PC-3 (cell line): ENCODE data around the gene C1orf116. TPM values are rescaled to one million over a fixed set of nuclear protein-coding genes. Genes with fewer than 3 reads are reported as not detected.
"Not testable (repeated sequence)": the region's sequence is repeated elsewhere in the genome, so short reads cannot be mapped to it uniquely, and the experiment has no call there.

ENCODE experiments used
- ATAC-seq: fragments of 200-7000 bp; cut with Tn5 transposase; 2 replicates; pipeline ENCODE4 v1.9.1; 2020; ENCODE audit warnings: mild to moderate bottlenecking, moderate library complexity
- BruUV-seq: library from RNA; stranded (reverse); fragments of 400-500 nt; replicated peaks from 2 replicates; lab custom pipeline; 2021; lab: Mats Ljungman, UMichigan
- CTCF ChIA-PET: fragments of 300-600 bp; sonication (Branson Sonifier 250); formaldehyde crosslinking; loops from one replicate; lab custom pipeline; 2022; ENCODE audit warnings: antibody characterized with exemption; lab: Charles Lee
- POLR2A ChIA-PET: fragments of 300-600 bp; sonication (Branson Sonifier 250); formaldehyde crosslinking; loops from one replicate; lab custom pipeline; 2022; ENCODE audit warnings: antibody characterized with exemption; ENCODE audit not compliant: unreplicated experiment; lab: Charles Lee
- DNase-seq: peaks from one replicate; pipeline ENCODE4 v3.0.0-alpha.2; 2015
- H2AFZ ChIP-seq: fragments of 300-600 bp; sonication (generic); 2 replicates; pipeline ENCODE4 v1.6.0; 2016; ENCODE audit warnings: antibody characterized with exemption, low read length
- H3F3A ChIP-seq: fragments of 300-600 bp; sonication (generic); one replicate; pipeline ENCODE4 v1.6.0; 2017; ENCODE audit warnings: antibody characterized with exemption, low read length, control low read depth, mild to moderate bottlenecking; ENCODE audit not compliant: unreplicated experiment
- H3K27ac ChIP-seq: fragments of 300-600 bp; sonication (generic); 2 replicates; pipeline ENCODE4 v1.5.1; 2016; ENCODE audit warnings: mild to moderate bottlenecking, low read length
- H3K27me3 ChIP-seq: fragments of 300-600 bp; sonication (generic); 2 replicates; pipeline ENCODE4 v1.6.1; 2016; ENCODE audit warnings: low read length, mixed read lengths
- H3K36me3 ChIP-seq: fragments of 300-600 bp; sonication (generic); 2 replicates; pipeline ENCODE4 v1.6.1; 2016; ENCODE audit warnings: low read depth, mixed run types, low read length, mixed read lengths
- H3K4me1 ChIP-seq: fragments of 300-600 bp; sonication (generic); 2 replicates; pipeline ENCODE4 v1.5.1; 2016; ENCODE audit warnings: low read length; ENCODE audit not compliant: insufficient read depth
- H3K4me2 ChIP-seq: fragments of 300-600 bp; sonication (generic); 2 replicates; pipeline ENCODE4 v1.6.0; 2016; ENCODE audit warnings: low read length
- H3K4me3 ChIP-seq: fragments of 300-600 bp; sonication (generic); 2 replicates; pipeline ENCODE4 v1.5.1; 2016; ENCODE audit warnings: mild to moderate bottlenecking, low read length, mixed read lengths
- H3K79me2 ChIP-seq: fragments of 300-600 bp; sonication (generic); 2 replicates; pipeline ENCODE4 v1.6.1; 2017; ENCODE audit warnings: low read length, mixed read lengths
- H3K9ac ChIP-seq: fragments of 300-600 bp; sonication (generic); 2 replicates; pipeline ENCODE4 v1.6.0; 2016; ENCODE audit warnings: mild to moderate bottlenecking, low read length
- H3K9me2 ChIP-seq: fragments of 300-600 bp; sonication (generic); replicated peaks from 2 replicates; pipeline ENCODE4 v1.6.1; 2016; ENCODE audit warnings: mixed run types, low read length, mixed read lengths
- H3K9me3 ChIP-seq: fragments of 300-600 bp; sonication (generic); 2 replicates; pipeline ENCODE4 v1.6.1; 2016; ENCODE audit warnings: low read length, mixed read lengths
- H4K20me1 ChIP-seq: fragments of 300-600 bp; sonication (generic); 2 replicates; pipeline ENCODE4 v1.6.1; 2016; ENCODE audit warnings: low read length, mixed read lengths
- CTCF ChIP-seq: fragments of 300-600 bp; sonication (generic); conservative IDR thresholded peaks from 2 replicates; pipeline ENCODE4 v1.5.1; 2017; ENCODE audit warnings: antibody characterized with exemption, low read depth, mild to moderate bottlenecking, low read length
- EZH2 ChIP-seq: fragments of 300-600 bp; sonication (generic); IDR thresholded peaks from one replicate; pipeline ENCODE4 v1.6.1; 2017; ENCODE audit warnings: antibody characterized with exemption, mild to moderate bottlenecking, low read length; ENCODE audit not compliant: unreplicated experiment
- EZH2phosphoT487 ChIP-seq: fragments of 300-600 bp; sonication (generic); IDR thresholded peaks from 2 replicates; pipeline ENCODE4 v1.6.1; 2018; ENCODE audit warnings: mild to moderate bottlenecking, antibody characterized with exemption, low read length, borderline replicate concordance
- intact Hi-C: fragments of 100-400 bp; cut with micrococcal nuclease; formaldehyde crosslinking; loops from 2 replicates; pipeline ENCODE4 v1.9.0; 2023
- total RNA-seq: library from RNA; depleted of rRNA; stranded (reverse); fragments of >200 nt; gene quantifications from 2 replicates; pipeline ENCODE4 v1.2.3, GENCODE V29; 2014

The C1orf116 gene
- total RNA-seq, 1 experiment from 2014 or later: 34.9 TPM

DNA sequence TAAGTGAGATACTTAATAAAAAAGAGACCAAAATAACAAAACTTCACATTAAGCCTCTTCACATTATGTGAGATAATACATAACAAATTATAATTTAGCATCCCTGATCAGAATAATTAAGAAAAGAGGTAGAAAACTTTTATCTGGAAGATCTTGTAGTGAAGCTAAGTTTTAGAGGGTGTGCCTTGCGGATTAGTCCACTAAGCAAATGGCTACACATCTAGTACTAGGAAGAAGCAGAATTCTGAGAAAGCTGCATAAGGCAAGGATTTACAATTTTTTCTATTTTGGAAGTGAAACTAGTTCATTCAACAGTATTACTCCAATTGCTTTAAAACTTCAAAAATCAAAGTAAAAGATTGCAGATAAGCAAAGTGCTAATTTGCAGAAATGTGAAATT, 14.9 kb upstream of the C1orf116 start:
- peak overlapping the region; percentile 89 for H3K4me2 ChIP-seq
- BruUV-seq: no TSS peak
- no peaks in the 10 kb centered on the region for H3K9me2 ChIP-seq
- H3K79me2 ChIP-seq: peaks cover 93% of the 10 kb centered on the region
- DNase-seq (peak; percentile 25), ATAC-seq (no peak)
- H3K27me3 ChIP-seq: no peaks in the 10 kb centered on the region
- H3K36me3 ChIP-seq: peaks cover 71% of the 10 kb centered on the region
- H4K20me1 ChIP-seq: peaks cover 64% of the 10 kb centered on the region
- ChIA-PET CTCF (interaction anchor here (0.7 to 1.5 kb wide), 5 partner anchors 11 to 114 kb away, joined by 3 to 5 read pairs (median 3); no protein-coding TSS in a partner anchor), POLR2A (interaction anchor here (0.5 to 2.2 kb wide), 6 partner anchors 9 to 26 kb away, joined by 3 to 12 read pairs (median 4); partner anchors contain the start of gene C1orf116)
- no peaks in the 10 kb centered on the region for H3K9me3 ChIP-seq
- H3F3A ChIP-seq: peaks cover 28% of the 10 kb centered on the region
- no peak for TF ChIP-seq CTCF
- no peak for TF ChIP-seq EZH2phosphoT487
- no peak for TF ChIP-seq EZH2
- peak overlapping the region; percentile 95 for H3K9ac ChIP-seq
- peak overlapping the region; percentile 78 for H3K4me3 ChIP-seq
- H3K4me1 ChIP-seq: peaks cover 67% of the 10 kb centered on the region
- H2AFZ ChIP-seq: no peak overlapping the region
- intact Hi-C loops: no loop called here
- H3K27ac ChIP-seq: 0 out of 2 replicates have a peak overlapping the region, but pooled peaks have one; percentile 0

- ChIA-PET POLR2A (interaction anchor here (1.2 kb wide), 1 partner anchor 20 kb away, joined by 3 read pairs; no protein-coding TSS in a partner anchor), CTCF (no interaction called here)
- Histone ChIP-seq H3K36me3 (peaks cover 71% of the 10 kb centered on the region), H3K79me2 (peaks cover 80% of the 10 kb centered on the region), H3K9ac (no peak overlapping the region), H3K27ac (no peak overlapping the region), H4K20me1 (peaks cover 64% of the 10 kb centered on the region), H2AFZ (no peak overlapping the region), H3K9me2 (no peaks in the 10 kb centered on the region), H3K27me3 (no peaks in the 10 kb centered on the region), H3K4me2 (peak overlapping the region; percentile 89), H3K4me3 (peak overlapping the region; percentile 78), H3K9me3 (no peaks in the 10 kb centered on the region), H3F3A (peaks cover 20% of the 10 kb centered on the region), H3K4me1 (peaks cover 50% of the 10 kb centered on the region)
- TF ChIP-seq EZH2phosphoT487 (no peak), EZH2 (no peak), CTCF (no peak)
- ATAC-seq: no peak
- no TSS peak for BruUV-seq
- intact Hi-C loops: no loop called here
- no peak for DNase-seq
Measured at GRCh38 chr1:207045453-207045852, 12.9 kb upstream of the C1orf116 start.

DNA sequence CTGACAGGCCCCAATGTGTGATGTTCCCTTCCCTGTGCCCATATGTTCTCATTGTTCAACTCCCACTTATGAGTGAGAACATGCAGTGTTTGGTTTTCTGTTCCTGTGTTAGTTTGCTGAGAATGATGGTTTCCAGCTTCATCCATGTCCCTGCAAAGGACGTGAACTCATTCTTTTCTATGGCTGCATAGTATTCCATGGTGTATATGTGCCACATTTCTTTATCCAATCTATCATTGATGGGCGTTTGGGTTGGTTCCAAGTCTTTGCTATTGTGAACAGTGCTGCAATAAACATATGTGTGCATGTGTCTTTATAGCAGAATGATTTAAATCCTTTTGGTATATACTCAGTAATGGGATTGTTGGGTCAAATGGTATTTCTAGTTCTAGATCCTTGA, 8.8 kb upstream of the C1orf116 start:
- CTCF ChIA-PET, DNase-seq, H3K9ac ChIP-seq, BruUV-seq, H3K27me3 ChIP-seq, H3K4me2 ChIP-seq, H3K4me3 ChIP-seq, H2AFZ ChIP-seq, ATAC-seq, H3K9me3 ChIP-seq, intact Hi-C loops, H3K27ac ChIP-seq, H3K9me2 ChIP-seq: not testable (repeated sequence)
- Histone ChIP-seq H3K79me2 (peaks cover 39% of the 10 kb centered on the region), H3K36me3 (peaks cover 38% of the 10 kb centered on the region), H3K4me1 (peaks cover 24% of the 10 kb centered on the region), H4K20me1 (peaks cover 30% of the 10 kb centered on the region), H3F3A (peaks cover 21% of the 10 kb centered on the region)
- POLR2A ChIA-PET: interaction anchor here (0.7 to 1.1 kb wide), 2 partner anchors 10 to 21 kb away, joined by 5 read pairs; no protein-coding TSS in a partner anchor
